Left ventricle myocardium inferior (tissue), 1 donor: Measurements from ENCODE around the gene ATRN. TPM values are rescaled to one million over a fixed set of nuclear protein-coding genes. Genes with fewer than 3 reads are reported as not detected.

Experiments
- DNase-seq: peaks from one replicate; pipeline ENCODE4 v3.0.0-alpha.2; 2020
- H3K27ac ChIP-seq: fragments of 200-600 bp; replicated peaks from 2 replicates; pipeline ENCODE4 v1.8.0; 2021
- H3K27me3 ChIP-seq: fragments of 200-600 bp; 2 replicates; pipeline ENCODE4 v1.8.0; 2021; ENCODE audit warnings: low read depth
- H3K36me3 ChIP-seq: fragments of 200-600 bp; 2 replicates; pipeline ENCODE4 v1.8.0; 2021
- H3K4me1 ChIP-seq: fragments of 200-600 bp; 2 replicates; pipeline ENCODE4 v1.8.0; 2021
- H3K4me3 ChIP-seq: fragments of 200-600 bp; 2 replicates; pipeline ENCODE4 v1.8.0; 2021; ENCODE audit warnings: mild to moderate bottlenecking, moderate library complexity
- H3K9me3 ChIP-seq: fragments of 200-600 bp; replicated peaks from 2 replicates; pipeline ENCODE4 v1.8.0; 2021
- intact Hi-C: fragments of 100-400 bp; cut with micrococcal nuclease; formaldehyde crosslinking; loops from one replicate; pipeline ENCODE4 v1.11.0; 2022
- total RNA-seq: library from RNA; stranded (reverse); fragmentation: NEBNext Ultra II Directional; extraction: Animal tissue kit (Norgen Biotek cat#: 25700); gene quantifications from one replicate; pipeline ENCODE4 v1.2.1, GENCODE V29; 2021
- TF ChIP-seq, protein P1 (sequence below): fragments of 200-600 bp; IDR thresholded peaks from 2 replicates; pipeline ENCODE4 v1.8.0; 2021; ENCODE audit warnings: antibody characterized with exemption, mild to moderate bottlenecking, borderline replicate concordance
- donor health status: DM: no; HTN: yes; CAD: no; lungs with severe emphysema.

The ATRN gene
- total RNA-seq, 1 donor from 2014 or later, result 32.4 TPM

DNA sequence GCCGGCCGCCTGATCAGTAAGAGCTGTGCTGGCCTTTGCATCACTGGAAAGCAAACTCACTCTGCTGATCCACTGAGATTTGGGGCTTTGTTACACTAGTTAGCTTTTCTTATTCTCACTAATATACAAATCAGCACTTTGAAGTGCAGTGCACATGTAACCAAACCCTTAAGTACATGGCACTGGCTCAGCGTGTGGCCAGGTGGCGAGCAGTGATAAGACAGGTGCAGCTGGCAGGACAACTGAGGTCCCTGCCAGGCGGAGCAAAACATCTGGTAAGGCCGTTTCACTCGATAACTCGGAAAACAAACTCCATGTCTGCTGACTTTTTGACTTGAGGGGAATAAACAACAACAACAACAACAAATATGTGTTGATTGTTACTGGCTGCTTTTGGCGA is 181.4 kb downstream of the ATRN start:
- Histone ChIP-seq H3K27ac (no peak overlapping the region), H3K4me3 (no peak overlapping the region), H3K36me3 (peaks cover 33% of the 10 kb centered on the region), H3K9me3 (peaks cover 6% of the 10 kb centered on the region), H3K27me3 (peaks cover 1% of the 10 kb centered on the region), H3K4me1 (no peaks in the 10 kb centered on the region)
- intact Hi-C loops, result no loop called here
- TF ChIP-seq, protein P1, sequence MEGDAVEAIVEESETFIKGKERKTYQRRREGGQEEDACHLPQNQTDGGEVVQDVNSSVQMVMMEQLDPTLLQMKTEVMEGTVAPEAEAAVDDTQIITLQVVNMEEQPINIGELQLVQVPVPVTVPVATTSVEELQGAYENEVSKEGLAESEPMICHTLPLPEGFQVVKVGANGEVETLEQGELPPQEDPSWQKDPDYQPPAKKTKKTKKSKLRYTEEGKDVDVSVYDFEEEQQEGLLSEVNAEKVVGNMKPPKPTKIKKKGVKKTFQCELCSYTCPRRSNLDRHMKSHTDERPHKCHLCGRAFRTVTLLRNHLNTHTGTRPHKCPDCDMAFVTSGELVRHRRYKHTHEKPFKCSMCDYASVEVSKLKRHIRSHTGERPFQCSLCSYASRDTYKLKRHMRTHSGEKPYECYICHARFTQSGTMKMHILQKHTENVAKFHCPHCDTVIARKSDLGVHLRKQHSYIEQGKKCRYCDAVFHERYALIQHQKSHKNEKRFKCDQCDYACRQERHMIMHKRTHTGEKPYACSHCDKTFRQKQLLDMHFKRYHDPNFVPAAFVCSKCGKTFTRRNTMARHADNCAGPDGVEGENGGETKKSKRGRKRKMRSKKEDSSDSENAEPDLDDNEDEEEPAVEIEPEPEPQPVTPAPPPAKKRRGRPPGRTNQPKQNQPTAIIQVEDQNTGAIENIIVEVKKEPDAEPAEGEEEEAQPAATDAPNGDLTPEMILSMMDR, result no peak
- DNase-seq, result no peak

DNA sequence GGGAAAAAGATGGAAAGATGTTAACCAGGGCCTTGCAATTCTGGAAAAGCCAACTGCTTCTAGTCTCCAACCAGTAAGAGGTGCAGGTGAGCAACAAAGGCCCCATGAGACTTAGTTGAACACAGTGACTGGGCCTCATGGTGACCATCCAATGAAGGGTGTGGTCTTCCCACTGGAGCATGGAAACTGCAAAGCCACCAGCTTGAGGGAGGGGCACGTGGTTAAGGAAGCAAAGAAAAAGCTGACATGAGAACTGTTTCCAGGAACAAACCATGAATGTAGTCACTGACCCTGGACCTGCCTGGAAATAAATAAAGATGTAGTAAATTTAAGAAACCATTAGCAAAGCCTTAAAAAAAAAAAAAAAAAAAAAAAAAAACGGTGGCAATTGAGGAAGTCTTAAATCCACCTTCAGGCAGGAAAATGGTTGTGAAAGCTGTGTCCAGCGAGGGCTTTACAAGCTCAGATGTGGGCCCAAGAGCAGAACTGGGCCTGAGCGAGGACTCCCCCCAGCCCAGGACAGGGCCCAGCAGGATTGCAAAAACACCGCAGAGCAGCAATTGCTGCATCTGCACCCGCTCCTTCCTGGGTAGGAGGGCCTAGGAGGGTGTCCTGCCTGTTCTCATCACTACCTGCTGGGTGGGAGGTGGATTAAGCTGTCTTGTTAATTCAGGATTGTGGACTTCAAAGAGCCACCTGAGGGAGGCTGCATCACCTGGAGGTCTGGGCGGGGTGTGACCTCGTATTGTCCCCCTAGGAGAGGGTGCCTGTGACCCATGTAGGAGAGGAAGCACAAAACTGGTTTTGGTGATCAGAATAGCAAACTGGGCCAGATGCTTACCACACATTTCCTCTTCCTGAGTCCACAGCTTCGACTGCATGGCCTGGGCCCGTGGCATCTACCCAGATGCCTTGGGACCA is 182.1 kb downstream of the ATRN start:
- H3K36me3 ChIP-seq, result peaks cover 26% of the 10 kb centered on the region
- intact Hi-C loops, result no loop called here
- no peak overlapping the region for H3K4me3 ChIP-seq
- DNase-seq, result no peak
- peaks cover 8% of the 10 kb centered on the region for H3K27me3 ChIP-seq
- no peaks in the 10 kb centered on the region for H3K4me1 ChIP-seq
- TF ChIP-seq, protein P1, result no peak
- H3K27ac ChIP-seq, result no peak overlapping the region
- peaks cover 6% of the 10 kb centered on the region for H3K9me3 ChIP-seq

GRCh38 chr20:3653921-3654320 is 183.1 kb downstream of the ATRN start:
- Histone ChIP-seq H3K4me3 (no peak overlapping the region), H3K27ac (no peak overlapping the region), H3K36me3 (peaks cover 16% of the 10 kb centered on the region), H3K27me3 (peaks cover 18% of the 10 kb centered on the region), H3K9me3 (peaks cover 6% of the 10 kb centered on the region), H3K4me1 (no peaks in the 10 kb centered on the region)
- TF ChIP-seq, protein P1, result no peak
- DNase-seq, result no peak
- intact Hi-C loops, result no loop called here

DNA sequence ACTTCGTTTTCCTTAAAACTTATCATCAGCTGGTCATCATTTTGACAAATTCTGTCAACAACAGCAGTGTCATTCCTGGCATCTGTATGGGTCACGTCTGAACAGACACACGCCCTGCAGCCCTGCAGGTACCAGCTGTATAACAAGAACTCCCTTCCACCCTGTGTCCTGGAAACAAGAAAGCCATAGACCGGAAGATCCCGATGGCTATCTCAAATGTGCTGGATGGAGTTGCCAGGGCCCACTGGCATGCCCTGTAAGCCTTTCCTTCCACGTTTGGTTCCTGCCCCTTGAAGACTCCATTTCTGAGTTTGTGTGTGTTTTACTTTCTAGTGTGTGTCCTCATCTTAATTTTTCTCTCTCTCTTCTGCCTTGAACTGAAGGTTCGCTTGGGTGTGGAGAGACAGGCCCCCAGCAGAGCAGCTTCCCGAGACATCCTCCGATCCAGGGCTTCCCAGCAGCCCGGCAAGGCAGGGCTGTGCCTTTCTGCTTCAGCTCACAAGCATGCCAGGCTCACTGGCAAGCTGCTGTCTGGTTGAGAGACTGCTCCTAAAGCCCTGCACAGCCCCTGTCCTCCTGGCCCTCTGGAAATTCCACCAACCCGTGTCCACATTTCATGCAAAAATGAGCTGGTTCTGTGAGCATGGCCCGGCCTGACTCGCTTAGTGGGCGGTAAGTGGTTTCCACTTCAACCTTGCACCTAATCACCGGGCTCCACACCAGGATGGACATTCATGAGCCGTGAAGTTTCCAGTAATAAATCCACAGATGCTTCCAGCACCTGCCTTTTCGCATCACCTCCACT is 183.7 kb downstream of the ATRN start:
- Histone ChIP-seq H3K9me3 (peaks cover 6% of the 10 kb centered on the region), H3K4me3 (no peak overlapping the region), H3K27ac (no peak overlapping the region), H3K4me1 (no peaks in the 10 kb centered on the region), H3K36me3 (peaks cover 10% of the 10 kb centered on the region), H3K27me3 (peaks cover 24% of the 10 kb centered on the region)
- intact Hi-C loops, result no loop called here
- TF ChIP-seq, protein P1, result no peak
- no peak for DNase-seq

DNA sequence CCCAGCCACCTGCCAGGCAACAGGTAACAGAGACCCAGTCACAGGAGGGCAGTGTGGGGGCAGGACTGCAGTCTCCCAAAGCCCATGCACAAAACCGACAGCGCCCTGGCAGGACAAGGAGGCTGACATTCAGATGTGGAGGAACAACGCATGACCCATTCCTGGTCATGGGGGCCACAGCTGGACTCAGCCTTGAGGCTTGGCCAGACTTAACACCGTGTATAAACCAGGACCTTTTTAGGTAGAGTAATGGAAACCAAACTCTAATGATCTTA is 184.2 kb downstream of the ATRN start:
- no peak overlapping the region for H3K4me3 ChIP-seq
- no peak overlapping the region for H3K27ac ChIP-seq
- intact Hi-C loops, result no loop called here
- no peak for DNase-seq
- H3K4me1 ChIP-seq, result no peaks in the 10 kb centered on the region
- peaks cover 30% of the 10 kb centered on the region for H3K27me3 ChIP-seq
- H3K9me3 ChIP-seq, result peaks cover 6% of the 10 kb centered on the region
- peaks cover 4% of the 10 kb centered on the region for H3K36me3 ChIP-seq
- TF ChIP-seq, protein P1, result no peak
